Endothelial cell of hepatic sinusoid (primary cell): ENCODE data around the gene MSRB1.
"Not testable (repeated sequence)": the region's sequence is repeated elsewhere in the genome, so short reads cannot be mapped to it uniquely, and the experiment has no call there.

Experiments used
- in situ Hi-C: cut with HindIII; loops from 2 replicates; pipeline ENCODE4 v1.10.0; 2017; ENCODE audit warnings: low sequenced_read_pairs

MSRB1 gene

GRCh38 chr16:1962161-1963153, 19.5 kb upstream of the MSRB1 start:
- in situ Hi-C loops, result not testable (repeated sequence)

- in situ Hi-C loops, result no loop called here
Measured at GRCh38 chr16:1961651-1962067, 18.7 kb upstream of the MSRB1 start.

DNA sequence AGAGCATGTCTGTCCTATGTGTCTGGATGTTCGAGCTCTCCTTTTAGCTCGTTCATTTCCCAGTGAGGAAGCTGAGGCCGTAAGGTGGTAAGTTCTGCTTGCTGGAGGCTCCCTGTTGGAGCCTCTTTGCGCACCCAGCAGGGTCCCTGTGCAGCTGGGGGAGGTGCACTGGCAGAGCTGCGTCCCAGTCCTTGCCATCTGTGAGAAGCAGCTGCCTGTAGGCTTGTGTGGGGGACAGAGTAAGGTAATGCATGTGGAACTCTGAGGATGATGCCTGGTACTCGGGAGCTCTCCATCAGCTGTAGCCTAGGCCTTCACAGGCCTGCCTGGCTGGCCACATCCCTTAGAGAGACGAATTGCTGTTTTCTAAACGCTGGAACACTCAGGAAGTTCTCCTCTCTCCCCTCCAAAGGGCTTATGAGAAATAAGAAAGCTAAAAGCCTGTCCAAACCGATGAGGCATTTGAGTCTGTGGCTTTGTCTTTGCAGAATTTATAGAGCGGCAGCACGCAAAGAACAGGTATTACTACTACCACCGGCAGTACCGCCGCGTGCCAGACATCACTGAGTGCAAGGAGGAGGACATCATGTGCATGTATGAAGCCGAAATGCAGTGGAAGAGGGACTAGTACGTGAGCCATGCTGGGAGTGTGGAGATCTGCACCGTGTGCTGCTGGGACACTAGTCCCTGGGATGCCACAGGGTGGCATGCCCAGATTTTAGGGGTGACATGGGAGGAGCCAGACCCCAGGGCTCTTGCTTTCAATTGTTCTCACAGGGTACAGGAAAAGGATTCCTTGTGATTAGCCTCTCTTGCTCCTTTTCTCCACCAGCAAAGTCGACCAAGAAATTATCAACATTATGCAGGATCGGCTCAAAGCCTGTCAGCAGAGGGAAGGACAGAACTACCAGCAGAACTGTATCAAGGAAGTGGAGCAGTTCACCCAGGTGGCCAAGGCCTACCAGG, 17.9 kb upstream of the MSRB1 start:
- in situ Hi-C loops, result no loop called here

DNA sequence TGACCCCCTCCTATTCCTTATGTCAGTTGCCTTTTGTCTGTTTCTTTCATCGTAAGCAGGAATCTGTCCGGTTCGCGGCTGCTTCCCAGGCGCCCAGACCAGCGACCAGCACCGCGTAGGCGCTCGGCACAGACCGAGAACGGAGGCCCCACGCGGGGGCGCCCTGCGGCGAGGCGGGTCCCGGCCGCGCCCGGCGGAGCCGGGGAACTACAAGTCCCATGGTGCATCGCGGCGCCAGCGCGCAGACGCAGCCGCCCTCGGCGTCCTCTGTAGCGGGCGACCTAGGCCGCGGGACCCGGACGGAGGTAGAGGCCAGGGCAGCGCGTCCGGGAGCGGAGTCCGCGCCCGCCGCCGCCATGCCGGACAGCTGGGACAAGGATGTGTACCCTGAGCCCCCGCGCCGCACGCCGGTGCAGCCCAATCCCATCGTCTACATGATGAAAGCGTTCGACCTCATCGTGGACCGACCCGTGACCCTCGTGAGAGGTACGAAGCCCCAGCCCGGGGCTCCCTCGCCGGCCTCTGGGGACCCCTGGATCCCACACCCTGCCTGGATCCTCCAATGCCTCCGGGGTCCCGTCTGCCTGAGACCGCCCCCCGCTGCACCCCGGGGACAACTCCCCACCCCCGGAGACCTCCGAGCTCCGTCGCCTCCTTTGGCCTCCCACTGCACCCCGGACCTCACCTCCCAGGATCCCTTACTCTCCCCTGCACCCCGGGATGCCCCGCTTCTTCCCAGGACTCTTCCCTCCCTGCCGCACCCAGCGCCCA, 16.5 kb upstream of the MSRB1 start, which contains the start of gene NDUFB10:
NDUFB10 (plus strand) TSS at position 270 of the 771 bp plus-strand sequence; CDS start at position 357, 87 bp downstream.
- in situ Hi-C loops, result loop anchor here (10.0 kb wide), 1 partner anchor 205 kb away; no protein-coding TSS in a partner anchor

GRCh38 chr16:1958715-1959268, 15.8 kb upstream of the MSRB1 start:
- in situ Hi-C loops, result loop anchor here (10.0 kb wide), 1 partner anchor 206 kb away; no protein-coding TSS in a partner anchor

DNA sequence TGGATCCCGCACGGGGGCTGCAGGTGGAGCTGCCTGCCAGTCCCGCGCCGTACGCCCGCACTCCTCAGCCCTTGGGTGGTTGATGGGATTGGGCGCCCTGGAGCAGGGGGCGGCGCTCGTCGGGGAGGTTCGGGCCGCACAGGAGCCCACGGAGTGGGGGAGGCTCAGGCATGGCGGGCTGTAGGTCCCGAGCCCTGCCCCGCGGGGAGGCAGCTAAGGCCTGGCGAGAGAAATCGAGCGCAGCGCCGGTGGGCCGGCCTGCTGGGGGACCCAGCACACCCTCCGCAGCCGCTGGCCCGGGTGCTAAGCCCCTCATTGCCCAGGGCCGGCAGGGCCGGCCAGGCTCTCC, 15.1 kb upstream of the MSRB1 start:
- in situ Hi-C loops, result loop anchor here (10.0 kb wide), 1 partner anchor 207 kb away; no protein-coding TSS in a partner anchor

DNA sequence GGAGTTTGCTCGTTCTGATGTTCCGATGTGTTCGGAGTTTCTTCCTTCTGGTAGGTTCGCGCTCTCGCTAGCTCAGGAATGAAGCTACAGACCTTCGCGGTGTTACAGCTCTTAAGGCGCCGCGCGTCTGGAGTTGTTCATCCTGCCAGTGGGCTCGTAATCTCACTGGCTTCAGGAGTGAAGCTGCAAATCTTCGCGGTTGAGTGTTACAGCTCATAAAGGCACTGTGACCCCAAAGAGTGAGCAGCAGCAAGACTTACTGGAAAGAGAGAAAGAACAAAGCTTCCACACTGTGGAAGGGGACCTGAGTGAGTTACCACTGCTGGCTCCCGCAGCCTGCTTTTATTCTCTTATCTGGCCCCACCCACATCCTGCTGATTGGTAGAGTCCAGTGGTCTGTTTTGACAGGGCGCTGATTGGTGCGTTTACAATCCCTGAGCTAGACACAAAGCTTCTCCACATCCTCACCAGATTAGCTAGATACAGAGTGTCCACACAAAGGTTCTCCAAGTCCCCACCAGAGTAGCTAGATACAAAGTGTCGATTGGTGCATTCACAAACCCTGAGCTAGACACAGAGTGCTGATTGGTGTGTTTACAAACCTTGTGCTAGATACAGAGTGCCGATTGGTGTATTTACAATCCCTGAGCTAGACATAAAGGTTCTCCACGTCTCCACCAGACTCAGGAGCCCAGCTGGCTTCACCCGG, 14.6 kb upstream of the MSRB1 start:
- in situ Hi-C loops, result loop anchor here (10.0 kb wide), 1 partner anchor 207 kb away; no protein-coding TSS in a partner anchor

- in situ Hi-C loops, result loop anchor here (10.0 kb wide), 1 partner anchor 211 kb away; no protein-coding TSS in a partner anchor
Measured at GRCh38 chr16:1953734-1954133, 10.7 kb upstream of the MSRB1 start.

DNA sequence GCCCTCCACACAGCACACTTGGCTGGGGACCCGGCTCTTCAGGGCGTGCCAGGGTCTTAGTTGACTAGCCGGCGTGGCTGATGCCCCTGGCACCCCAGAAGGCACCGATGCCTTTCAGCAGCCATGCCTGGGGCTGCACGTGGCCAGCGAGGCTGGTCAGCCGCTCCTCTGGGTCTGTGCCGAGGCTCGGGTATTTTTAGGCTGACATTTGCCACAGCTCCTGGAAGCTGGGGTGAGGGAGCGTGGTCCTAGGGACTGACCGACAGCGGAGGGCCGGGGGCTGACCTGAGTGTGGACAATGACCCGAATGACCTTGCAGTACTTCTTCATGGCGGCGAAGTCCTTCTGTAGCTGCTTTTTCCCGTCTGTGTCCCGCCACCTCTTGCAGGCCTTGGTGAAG, 7.6 kb upstream of the MSRB1 start:
- in situ Hi-C loops, result loop anchor here (10.0 kb wide), 1 partner anchor 214 kb away; no protein-coding TSS in a partner anchor

- in situ Hi-C loops, result loop anchor here (10.0 kb wide), 1 partner anchor 215 kb away; no protein-coding TSS in a partner anchor
Measured at GRCh38 chr16:1950047-1950446, 7.0 kb upstream of the MSRB1 start.

- in situ Hi-C loops, result no loop called here
Measured at GRCh38 chr16:1949507-1949906, 6.5 kb upstream of the MSRB1 start.

GRCh38 chr16:1947369-1947670, 4.3 kb upstream of the MSRB1 start:
- in situ Hi-C loops, result no loop called here

- in situ Hi-C loops, result no loop called here
Measured at GRCh38 chr16:1946495-1947368, 3.7 kb upstream of the MSRB1 start.

GRCh38 chr16:1945559-1946391, 2.8 kb upstream of the MSRB1 start:
- in situ Hi-C loops, result no loop called here

- in situ Hi-C loops, result no loop called here
Measured at GRCh38 chr16:1944612-1945199, 1.7 kb upstream of the MSRB1 start.

- in situ Hi-C loops, result no loop called here
Measured at GRCh38 chr16:1942047-1942809, 771 bp downstream of the MSRB1 start.
